ENCODE results near the gene SLC43A2.

GRCh38 chr17:1646199-1646875 lies 17.7 kb upstream of the SLC43A2 start:
- no peak for TF ChIP-seq CTCF (IDR thresholded peaks at IDR 0.05)
- no peak for TF ChIP-seq POLR2A (IDR thresholded peaks at IDR 0.05)
